Testis (tissue), 5 donors: Measurements from ENCODE around the gene UGT2B17. TPM values are rescaled to one million over a fixed set of nuclear protein-coding genes. Genes with fewer than 3 reads are reported as not detected.
"Not testable (repeated sequence)": the region's sequence is repeated elsewhere in the genome, so short reads cannot be mapped to it uniquely, and the experiment has no call there.

Experiments
- DNase-seq: peaks from one replicate; pipeline ENCODE4 v3.0.0-alpha.2; 2019
- H3K27ac ChIP-seq, 2 donors: fragments of 200-600 bp; sonication (generic); one replicate each; pipeline ENCODE4 v1.5.1; 2019
- H3K27me3 ChIP-seq: fragments of 200-600 bp; sonication (generic); one replicate; pipeline ENCODE4 v1.5.1; 2019
- H3K36me3 ChIP-seq: fragments of 200-600 bp; sonication (generic); one replicate; pipeline ENCODE4 v1.5.1; 2017; ENCODE audit warnings: low read depth; ENCODE audit errors: missing control alignments
- H3K4me1 ChIP-seq: fragments of 200-600 bp; sonication (generic); one replicate; pipeline ENCODE4 v1.5.1; 2019
- H3K4me3 ChIP-seq, 2 donors: fragments of 200-600 bp; sonication (generic); one replicate each; pipeline ENCODE4 v1.5.1; 2017 to 2019
- H3K9me3 ChIP-seq: fragments of 200-600 bp; sonication (generic); one replicate; pipeline ENCODE4 v1.5.1; 2017
- POLR2A ChIP-seq: fragments of 450-650 bp; IDR thresholded peaks from one replicate; pipeline ENCODE4 v1.6.1; 2017; ENCODE audit warnings: antibody characterized with exemption, mild to moderate bottlenecking, moderate library complexity
- WGBS, 2 donors: methylation state at CpG; one replicate each; pipeline ENCODE4 v1.1.5; 2018; 5-methylcytosine and 5-hydroxymethylcytosine counted together
- intact Hi-C: fragments of 100-400 bp; cut with DNase I; formaldehyde crosslinking; loops from one replicate; pipeline ENCODE4 v1.15.1; 2023; ENCODE audit warnings: low total_unique reads
- long read RNA-seq, 2 donors: transcript quantifications; one replicate each; lab custom pipeline, GENCODE V29; 2026
- polyA plus RNA-seq: library from polyadenylated mRNA; stranded (reverse); fragments of 350-450 nt; fragmentation: Illumina TruSeq; extraction: RNeasy Lipid Tissue Mini Kit (QIAGEN cat#74804); gene quantifications from one replicate; pipeline ENCODE4 v1.2.3, GENCODE V29; 2014; ENCODE audit warnings: low read depth, low replicate concordance; ENCODE audit not compliant: insufficient read depth
- total RNA-seq, 2 donors: library from RNA; depleted of rRNA; stranded (reverse); fragments of >200 nt; gene quantifications; one replicate each; pipeline ENCODE4 v1.2.3, GENCODE V29; 2016
- TF ChIP-seq, protein P1 (sequence below), 3 experiments: fragments of 450-650 bp in 2 of 3; fragments of 200-600 bp in 1 of 3; sonication (generic) in 1 of 3; IDR thresholded peaks; one replicate each; pipeline ENCODE4 v1.5.1; 2016 to 2019; ENCODE audit warnings: antibody characterized with exemption in 3 of 3, mild to moderate bottlenecking in 2 of 3, moderate library complexity in 1 of 3

UGT2B17 gene
- total RNA-seq = under 1 TPM in 1 of 2 donors, not detected in 1; 0.24 TPM
- not detected for polyA plus RNA-seq
- long read RNA-seq, donor 1 = 0 reads
- long read RNA-seq, donor 2 = 0 reads

DNA sequence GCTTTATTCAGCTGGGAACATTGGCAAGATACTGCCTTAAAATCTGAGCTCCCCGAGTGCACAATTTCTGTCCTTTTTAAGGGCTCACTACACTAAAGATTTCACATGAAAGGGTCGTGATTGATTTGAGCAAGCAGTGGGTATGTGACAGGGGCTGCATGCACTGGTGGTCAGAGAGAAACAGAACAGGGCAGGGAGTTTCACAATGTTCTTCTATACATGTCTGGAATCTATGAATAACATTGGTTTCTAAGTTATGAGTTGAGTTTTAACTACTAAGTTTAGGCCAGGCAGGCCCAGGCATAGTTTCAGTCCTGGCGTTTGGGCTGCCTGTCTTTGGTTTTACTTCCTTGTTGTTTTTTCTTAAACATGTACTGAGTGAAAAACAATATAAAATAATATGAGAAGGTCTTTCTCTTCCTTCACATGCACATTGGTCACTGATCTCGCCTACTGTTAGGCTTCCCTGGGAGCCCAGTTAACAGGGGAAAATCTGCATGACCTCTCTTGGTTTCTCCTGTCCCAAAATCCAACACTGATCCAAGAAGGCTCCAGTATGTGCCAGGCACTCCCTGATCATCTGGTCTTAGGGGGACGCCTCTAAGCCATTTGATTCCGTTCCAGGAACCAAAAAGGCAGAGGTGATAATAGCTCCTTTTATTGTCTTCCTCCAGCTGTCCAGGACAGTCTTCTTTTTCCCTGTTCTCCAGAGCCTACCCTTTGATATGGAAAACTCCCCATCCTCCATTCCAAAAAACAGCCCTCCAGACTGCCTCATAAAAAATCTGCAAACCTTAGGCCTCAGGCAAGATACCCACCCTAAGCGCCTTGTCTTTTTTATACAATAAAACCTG is at the start of gene UGT2B17:
UGT2B17 (minus strand) TSS at position 51 of the 854 bp plus-strand sequence. CDS start 7,838 bp downstream, outside the sequence.
- 62 to 68% methylated on average over 7 of the region's 7 CpGs for WGBS, 2 donors
- no peaks in the 10 kb centered on the region for H3K36me3 ChIP-seq

DNA sequence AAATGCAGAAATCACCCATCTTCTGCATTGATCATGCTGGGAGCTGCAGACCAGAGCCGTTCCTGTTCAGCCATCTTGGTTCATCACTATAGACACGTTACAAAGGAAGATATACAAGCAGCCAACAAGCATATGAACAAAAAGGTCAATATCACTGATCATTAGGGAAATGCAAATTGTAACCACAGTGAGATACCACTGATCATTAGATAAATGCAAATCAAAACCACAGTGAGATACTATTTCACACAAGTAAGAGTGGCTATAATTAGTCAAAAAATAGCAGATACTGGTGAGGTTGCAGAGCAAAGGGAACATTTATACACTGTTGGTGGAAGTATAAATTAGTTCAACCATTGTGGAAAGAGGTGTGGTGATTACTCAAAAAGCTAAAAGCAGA is 46.6 kb upstream of the UGT2B17 start:
- H3K27ac ChIP-seq, DNase-seq, intact Hi-C loops, H3K36me3 ChIP-seq, H3K27me3 ChIP-seq, H3K4me1 ChIP-seq, H3K4me3 ChIP-seq, H3K9me3 ChIP-seq: not testable (repeated sequence)
- 83 to 94% methylated on average over 2 of the region's 2 CpGs for WGBS, 2 donors

More for the DNA sequence above, at the start of gene UGT2B17:
- no peak within 1 kb of the TSS for H3K27ac ChIP-seq
- TF ChIP-seq POLR2A = no peak
- TF ChIP-seq, protein P1, sequence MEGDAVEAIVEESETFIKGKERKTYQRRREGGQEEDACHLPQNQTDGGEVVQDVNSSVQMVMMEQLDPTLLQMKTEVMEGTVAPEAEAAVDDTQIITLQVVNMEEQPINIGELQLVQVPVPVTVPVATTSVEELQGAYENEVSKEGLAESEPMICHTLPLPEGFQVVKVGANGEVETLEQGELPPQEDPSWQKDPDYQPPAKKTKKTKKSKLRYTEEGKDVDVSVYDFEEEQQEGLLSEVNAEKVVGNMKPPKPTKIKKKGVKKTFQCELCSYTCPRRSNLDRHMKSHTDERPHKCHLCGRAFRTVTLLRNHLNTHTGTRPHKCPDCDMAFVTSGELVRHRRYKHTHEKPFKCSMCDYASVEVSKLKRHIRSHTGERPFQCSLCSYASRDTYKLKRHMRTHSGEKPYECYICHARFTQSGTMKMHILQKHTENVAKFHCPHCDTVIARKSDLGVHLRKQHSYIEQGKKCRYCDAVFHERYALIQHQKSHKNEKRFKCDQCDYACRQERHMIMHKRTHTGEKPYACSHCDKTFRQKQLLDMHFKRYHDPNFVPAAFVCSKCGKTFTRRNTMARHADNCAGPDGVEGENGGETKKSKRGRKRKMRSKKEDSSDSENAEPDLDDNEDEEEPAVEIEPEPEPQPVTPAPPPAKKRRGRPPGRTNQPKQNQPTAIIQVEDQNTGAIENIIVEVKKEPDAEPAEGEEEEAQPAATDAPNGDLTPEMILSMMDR (IDR thresholded peaks at IDR 0.05) = no peak
- H3K27me3 ChIP-seq = no peaks in the 10 kb centered on the region
- intact Hi-C loops = no loop called here
- DNase-seq = no peak
- H3K9me3 ChIP-seq = no peaks in the 10 kb centered on the region
- no peaks in the 10 kb centered on the region for H3K4me1 ChIP-seq
- no peak within 1 kb of the TSS for H3K4me3 ChIP-seq

DNA sequence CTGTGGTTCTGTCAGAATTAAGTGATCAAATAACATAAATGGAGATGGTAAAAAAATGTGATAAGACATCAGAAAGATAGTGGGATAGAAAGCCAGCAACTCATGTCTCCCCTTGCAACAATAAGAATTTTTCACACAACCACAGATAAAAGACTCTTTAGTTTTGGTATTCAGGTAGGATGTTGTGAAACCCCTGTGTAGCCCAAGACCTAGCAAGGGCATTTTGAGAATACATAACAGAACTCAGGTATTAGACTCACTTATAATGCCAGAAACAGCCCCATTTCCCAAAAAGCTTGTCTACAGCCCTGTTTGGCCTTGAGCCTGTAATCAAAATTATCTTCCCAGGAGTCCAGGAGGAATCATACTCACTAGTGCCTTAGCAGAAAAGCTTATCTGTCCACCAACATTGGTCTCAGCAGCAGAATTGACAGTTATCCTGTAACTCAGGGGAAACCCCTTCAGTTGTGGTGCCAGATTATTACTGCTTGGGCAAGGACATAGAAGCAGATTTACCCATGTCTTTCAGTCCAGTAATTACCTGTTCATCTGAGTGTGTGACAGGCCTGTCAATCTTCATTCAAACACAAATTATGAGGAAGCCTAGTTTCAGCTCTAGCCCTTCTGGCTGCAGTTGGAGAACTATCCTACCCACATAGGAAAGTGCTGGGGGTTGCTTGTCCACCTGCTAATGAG is 41.0 kb upstream of the UGT2B17 start:
- intact Hi-C loops = no loop called here
- H3K4me1 ChIP-seq = no peaks in the 10 kb centered on the region
- no peak for DNase-seq
- no peaks in the 10 kb centered on the region for H3K27me3 ChIP-seq
- H3K9me3 ChIP-seq = no peaks in the 10 kb centered on the region
- no peak overlapping the region for H3K27ac ChIP-seq
- H3K36me3 ChIP-seq = no peaks in the 10 kb centered on the region
- no peak overlapping the region for H3K4me3 ChIP-seq
- no peak for TF ChIP-seq POLR2A
- TF ChIP-seq, protein P1 (IDR thresholded peaks at IDR 0.05) = no peak

DNA sequence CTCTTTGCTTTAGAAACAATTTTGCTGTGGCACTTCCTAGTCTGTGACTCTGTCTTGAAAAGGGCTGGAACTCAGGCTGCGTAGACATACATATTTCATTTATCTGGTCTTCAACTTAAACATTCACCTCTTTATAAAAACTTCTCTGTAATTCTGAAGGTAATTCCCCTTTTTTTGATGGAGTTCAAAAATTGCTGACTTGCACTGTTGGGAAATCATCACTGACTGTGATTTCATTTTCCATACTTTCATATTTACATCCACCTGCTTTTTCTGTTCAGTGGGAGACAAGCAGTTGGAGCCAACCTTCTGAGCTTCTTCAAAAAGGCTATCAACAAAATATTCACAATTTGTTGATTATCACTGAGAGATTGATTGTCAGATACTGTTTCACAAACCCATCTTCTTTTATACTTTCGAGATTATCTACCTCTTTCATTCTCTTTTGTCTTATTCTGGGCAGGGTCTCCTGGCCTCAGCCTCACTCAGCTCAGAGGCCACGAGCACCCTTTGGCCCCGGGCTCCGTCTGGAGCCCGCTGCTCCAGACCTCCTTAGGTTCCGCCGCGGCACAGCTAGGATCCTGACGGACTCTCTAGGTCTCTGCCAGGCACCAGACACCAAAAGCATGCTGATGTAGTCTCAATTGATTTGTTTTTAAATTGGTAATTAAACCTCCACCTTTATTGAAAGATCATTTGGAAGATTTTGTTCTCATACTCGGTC is 39.7 kb upstream of the UGT2B17 start:
- H3K4me1 ChIP-seq = no peaks in the 10 kb centered on the region
- no peak for DNase-seq
- no peak overlapping the region for H3K27ac ChIP-seq
- no peak for TF ChIP-seq POLR2A
- TF ChIP-seq, protein P1 (IDR thresholded peaks at IDR 0.05) = no peak
- no peaks in the 10 kb centered on the region for H3K27me3 ChIP-seq
- H3K36me3 ChIP-seq = no peaks in the 10 kb centered on the region
- 86 to 88% methylated on average over 11 of the region's 11 CpGs for WGBS, 2 donors
- H3K9me3 ChIP-seq = no peaks in the 10 kb centered on the region
- intact Hi-C loops = no loop called here
- no peak overlapping the region for H3K4me3 ChIP-seq

DNA sequence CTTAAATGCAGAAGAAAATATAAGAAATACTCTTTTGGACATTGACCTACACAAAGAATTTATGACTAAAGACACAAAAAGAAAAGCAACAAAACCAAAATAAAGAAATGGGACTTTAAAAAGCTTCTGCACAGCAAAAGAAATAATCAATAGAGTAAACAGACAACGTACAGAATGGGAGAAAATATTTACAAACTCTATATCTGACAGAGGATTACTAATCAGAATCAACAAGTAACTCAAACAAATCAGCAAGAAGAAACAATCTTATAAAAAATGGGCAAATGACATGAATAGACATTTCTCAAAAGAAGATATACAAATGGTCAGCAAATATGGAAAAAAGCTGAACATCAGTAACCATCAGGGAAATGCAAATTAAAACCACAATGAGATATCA is 37.6 kb upstream of the UGT2B17 start:
- Histone ChIP-seq H3K27me3 (no peaks in the 10 kb centered on the region), H3K4me1 (no peaks in the 10 kb centered on the region), H3K9me3 (no peaks in the 10 kb centered on the region), H3K4me3 (no peak overlapping the region), H3K27ac (no peak overlapping the region), H3K36me3 (no peaks in the 10 kb centered on the region)
- WGBS, 2 donors = 56 to 68% methylated on average over 1 of the region's 1 CpG
- intact Hi-C loops = no loop called here
- no peak for DNase-seq
- no peak for TF ChIP-seq POLR2A
- TF ChIP-seq, protein P1 (IDR thresholded peaks at IDR 0.05) = no peak
